ENCODE data around the gene NEIL1. TPM values are rescaled to one million over a fixed set of nuclear protein-coding genes. Genes with fewer than 3 reads are reported as not detected.
"Not testable (repeated sequence)": the region's sequence is repeated elsewhere in the genome, so short reads cannot be mapped to it uniquely, and the experiment has no call there.

The NEIL1 gene
- total RNA-seq, 1 donor from 2014 or later, result 18.2 TPM

- DNase-seq (ENCODE audit: low read depth), result not testable (repeated sequence)
These were observed 13.0 kb upstream of the NEIL1 start for GRCh38 chr15:75333654-75334419.

GRCh38 chr15:75335313-75335704 lies 11.5 kb upstream of the NEIL1 start:
- DNase-seq (ENCODE audit: low read depth), result no peak

DNA sequence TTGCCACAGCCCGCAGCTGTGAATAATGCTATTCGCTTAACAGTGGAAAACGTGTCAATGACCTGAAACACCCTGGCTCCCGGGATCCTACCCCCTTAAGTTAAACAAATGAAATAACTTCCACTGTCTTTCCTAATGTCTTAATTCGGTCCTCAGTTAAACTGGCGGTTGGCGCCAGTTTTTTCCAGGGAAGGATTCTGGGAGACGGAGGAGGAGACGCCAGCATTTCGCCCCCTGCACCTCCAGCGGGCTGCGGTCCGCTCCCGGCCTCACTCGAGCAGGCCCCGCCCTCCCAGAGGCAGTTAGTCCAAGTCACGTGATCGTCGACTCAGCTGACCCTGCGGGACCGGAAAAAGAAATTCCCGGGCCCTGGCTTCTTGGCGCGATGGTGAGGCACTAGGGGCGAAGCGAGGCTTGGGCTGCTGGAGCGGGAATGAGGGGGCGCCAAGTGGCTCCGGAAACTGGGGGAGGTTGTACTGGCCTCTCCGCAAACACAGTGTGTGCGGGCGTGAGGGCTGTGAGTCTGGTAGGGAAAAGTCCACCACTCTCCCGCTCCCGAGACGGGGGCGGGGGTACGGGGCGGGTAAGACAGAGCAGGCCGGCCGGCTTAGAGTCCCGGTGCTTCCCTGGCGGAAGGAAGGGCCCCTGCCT lies 11.0 kb upstream of the NEIL1 start, which contains the start of gene COMMD4:
Gene COMMD4 (plus strand): TSS at position 359 of the 651 bp plus-strand sequence. CDS start 27 bp downstream, at position 386.
- peak; percentile 85 for DNase-seq (ENCODE audit: low read depth)

DNA sequence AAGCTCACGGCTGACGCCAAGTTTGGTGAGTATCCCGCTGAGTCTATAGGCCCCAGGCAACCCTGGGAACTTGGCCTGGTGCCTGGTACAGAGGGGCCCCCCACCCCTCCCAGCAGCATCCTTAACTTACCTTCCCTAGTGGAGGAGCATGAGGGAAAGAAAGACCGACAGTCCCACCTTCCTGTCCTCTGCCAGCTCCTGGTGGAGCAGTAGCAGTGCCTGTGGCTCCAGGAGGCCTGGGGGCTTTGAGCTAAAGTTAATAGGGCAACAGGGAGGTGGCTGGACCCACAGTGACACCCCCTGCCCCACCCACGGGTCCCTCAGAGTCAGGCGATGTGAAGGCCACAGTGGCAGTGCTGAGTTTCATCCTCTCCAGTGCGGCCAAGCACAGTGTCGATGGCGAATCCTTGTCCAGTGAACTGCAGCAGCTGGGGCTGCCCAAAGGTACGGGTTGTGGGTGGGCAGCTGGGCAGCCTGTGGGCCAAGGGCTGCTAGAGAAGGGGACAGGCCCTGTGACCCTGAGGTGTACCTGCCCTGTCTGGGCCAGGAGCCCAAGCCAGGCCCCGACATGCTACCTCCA lies 8.1 kb upstream of the NEIL1 start:
- DNase-seq (ENCODE audit: low read depth), result no peak

- DNase-seq (ENCODE audit: low read depth), result no peak
These were observed 7.2 kb upstream of the NEIL1 start for GRCh38 chr15:75339531-75340240.

DNA sequence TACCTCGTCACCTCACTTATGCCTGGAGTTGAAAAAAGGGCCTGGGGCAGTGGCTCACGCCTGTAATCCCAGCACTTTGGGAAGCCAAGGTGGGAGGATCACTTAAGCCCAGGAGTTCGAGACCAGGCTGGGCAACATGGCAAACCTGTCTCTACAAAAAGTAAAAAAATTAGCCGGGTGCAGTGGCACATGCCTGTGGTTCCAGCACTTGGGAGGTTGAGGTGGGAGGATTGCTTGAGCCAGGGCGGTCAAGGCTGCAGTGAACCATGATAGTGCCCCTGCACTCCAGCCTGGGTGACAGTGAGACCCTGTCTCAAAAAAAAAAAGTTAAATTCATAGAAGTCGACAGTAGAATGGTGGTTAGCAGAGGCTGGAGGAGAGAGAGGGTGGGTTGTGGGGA lies 4.6 kb upstream of the NEIL1 start:
- no peak for DNase-seq (ENCODE audit: low read depth)

GRCh38 chr15:75343953-75344352 lies 2.9 kb upstream of the NEIL1 start:
- DNase-seq (ENCODE audit: low read depth), result not testable (repeated sequence)

DNA sequence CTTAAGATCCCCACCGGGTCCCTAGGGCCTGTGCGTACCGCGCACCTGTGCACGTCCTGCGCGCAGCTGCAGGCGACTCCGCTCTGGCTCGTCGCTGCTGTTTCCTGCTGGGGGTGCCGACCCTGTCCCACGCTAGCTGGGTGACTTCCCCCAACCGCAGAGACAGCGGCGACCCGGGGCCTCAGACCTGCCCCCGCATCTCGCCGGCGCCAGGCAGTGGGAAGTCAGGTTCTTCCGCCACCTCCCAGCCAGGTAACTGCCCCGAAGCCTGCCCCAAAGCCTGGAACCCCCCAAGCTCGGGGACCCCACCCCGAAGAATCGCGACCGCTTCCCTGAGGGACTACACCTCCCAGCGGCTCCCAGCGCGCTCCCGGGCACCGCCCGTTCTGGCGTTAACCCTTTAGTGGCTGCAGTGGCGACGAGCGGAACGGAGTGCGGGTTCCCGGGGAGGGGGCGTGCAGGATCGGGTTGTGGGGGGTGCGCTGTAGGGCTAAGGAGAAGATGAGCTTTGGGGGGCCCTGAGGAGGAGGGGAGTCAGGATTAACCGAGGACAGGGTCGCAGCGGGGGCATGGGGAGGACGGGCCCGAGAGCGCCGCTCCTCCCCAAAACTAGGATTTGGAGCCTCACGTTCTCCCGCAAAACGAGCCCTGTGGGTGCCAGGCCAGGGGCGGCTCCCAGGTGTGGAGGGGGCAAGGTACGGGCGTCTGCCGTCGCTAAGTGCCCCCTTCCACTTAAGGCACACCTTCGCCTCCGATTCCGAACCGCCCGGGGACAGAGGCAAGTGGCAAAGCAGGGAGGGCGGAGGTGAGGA lies 589 bp downstream of the NEIL1 start:
- no peak for DNase-seq (ENCODE audit: low read depth)

DNA sequence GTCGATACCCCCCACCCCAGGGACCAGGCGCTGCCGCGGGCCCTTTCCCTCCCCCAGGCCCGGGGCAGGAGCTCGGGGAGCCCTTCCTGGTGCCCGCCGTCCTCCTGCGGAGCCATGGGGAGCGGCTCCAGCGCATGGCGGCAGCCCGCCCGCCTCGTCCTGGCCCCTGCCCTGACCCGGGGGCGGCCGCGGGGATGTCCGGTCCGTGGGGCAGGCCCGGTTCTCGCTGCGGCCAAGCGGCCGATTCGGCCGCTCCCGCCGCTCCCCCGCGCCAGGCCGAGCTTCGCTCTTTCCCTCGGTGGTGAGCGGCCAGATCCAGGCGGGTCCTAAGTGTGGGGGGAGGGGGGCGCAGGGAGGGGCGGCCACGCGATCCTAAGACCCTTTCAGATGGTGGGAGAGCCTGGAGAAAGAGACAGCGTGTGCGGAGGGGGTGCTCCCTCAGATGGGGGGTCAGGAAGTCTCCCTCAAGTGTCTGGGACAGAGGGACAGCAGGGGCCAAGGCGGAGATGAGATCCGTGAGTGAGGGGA lies 1.3 kb downstream of the NEIL1 start:
- no peak for DNase-seq (ENCODE audit: low read depth)

DNA sequence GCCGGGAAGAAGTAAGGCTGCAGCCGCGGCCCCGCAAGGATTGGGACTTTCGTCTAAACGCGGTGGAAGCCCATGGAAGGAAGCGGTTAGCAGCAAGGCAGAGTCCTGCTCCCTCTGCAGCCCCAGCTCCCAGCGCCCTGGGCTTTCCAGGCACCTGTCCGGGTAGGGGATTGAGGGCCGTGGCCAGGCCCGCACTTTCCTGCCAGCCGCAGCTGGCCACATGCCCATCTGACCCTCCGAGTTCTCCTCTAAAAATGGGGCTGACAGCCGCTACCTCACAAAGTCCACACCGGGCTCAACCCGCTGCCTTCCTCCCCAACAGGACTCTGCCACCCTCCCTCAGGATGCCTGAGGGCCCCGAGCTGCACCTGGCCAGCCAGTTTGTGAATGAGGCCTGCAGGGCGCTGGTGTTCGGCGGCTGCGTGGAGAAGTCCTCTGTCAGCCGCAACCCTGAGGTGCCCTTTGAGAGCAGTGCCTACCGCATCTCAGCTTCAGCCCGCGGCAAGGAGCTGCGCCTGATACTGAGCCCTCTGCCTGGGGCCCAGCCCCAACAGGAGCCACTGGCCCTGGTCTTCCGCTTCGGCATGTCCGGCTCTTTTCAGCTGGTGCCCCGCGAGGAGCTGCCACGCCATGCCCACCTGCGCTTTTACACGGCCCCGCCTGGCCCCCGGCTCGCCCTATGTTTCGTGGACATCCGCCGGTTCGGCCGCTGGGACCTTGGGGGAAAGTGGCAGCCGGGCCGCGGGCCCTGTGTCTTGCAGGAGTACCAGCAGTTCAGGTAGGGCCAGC lies 1.9 kb downstream of the NEIL1 start:
- DNase-seq (ENCODE audit: low read depth), result no peak

GRCh38 chr15:75349351-75349669 lies 2.5 kb downstream of the NEIL1 start:
- not testable (repeated sequence) for DNase-seq (ENCODE audit: low read depth)

GRCh38 chr15:75349851-75350588 lies 3.2 kb downstream of the NEIL1 start:
- DNase-seq (ENCODE audit: low read depth), result no peak

- no peak for DNase-seq (ENCODE audit: low read depth)
These were observed 3.9 kb downstream of the NEIL1 start for GRCh38 chr15:75350601-75351361.

- DNase-seq (ENCODE audit: low read depth), result no peak
These were observed 5.6 kb downstream of the NEIL1 start for GRCh38 chr15:75352186-75353080.

GRCh38 chr15:75353604-75354003 lies 6.8 kb downstream of the NEIL1 start:
- DNase-seq (ENCODE audit: low read depth), result no peak

DNA sequence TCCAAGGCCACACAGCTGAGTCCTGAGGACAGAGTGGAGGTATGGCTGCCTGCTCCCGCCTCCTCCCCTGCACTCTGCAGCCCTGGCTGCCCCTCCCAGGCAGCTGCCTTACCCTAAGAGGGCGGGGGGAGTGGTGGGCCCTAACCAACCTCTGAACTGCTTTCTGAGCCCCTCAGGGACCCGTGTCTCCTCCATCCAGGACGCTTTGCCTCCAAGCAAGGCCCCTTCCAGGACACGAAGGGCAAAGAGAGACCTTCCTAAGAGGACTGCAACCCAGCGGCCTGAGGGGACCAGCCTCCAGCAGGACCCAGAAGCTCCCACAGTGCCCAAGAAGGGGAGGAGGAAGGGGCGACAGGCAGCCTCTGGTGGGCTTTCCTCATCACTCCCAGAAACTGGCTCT lies 7.6 kb downstream of the NEIL1 start:
- no peak for DNase-seq (ENCODE audit: low read depth)

DNA sequence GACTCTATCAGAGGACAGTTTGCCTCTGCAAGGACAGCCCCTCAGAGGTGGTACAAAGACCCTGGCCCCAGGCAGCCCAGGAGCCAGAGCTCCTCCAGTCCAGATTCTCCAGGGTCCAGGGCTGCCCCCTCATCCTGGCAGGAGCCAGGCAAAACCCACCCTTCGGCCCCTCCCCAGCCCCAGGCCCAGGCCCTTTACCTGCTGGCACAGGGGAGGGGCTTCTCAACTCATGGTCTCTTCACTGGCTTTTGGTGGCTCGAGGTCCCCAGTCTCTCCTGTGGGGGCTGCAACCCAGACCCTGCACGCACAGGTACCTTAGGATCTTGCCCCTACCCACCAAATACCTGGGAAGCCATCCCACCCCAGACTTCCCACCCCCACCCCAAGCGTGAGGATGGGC lies 8.5 kb downstream of the NEIL1 start:
- no peak for DNase-seq (ENCODE audit: low read depth)

DNA sequence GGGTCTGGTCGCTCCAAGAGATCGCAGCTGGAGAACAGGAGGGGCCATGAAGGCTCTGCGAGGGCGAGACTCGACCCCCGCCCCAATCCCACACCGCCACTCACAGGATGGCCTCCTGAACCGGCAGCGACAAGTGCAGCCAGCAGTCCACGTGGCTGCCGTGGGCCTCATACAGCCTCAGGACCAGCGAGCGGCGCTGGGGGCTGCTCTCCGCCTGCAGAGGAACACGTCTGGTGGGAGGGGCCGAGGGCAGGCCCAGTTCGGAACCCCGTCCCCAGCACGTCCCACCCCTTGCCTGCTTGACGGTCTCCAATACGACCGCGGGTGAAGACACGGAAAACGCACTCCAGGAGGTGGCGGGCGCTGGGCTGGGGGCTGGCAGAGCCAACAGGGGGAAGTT lies 9.2 kb downstream of the NEIL1 start:
- DNase-seq (ENCODE audit: low read depth), result no peak

Data from renal cortical epithelial cell (primary cell).